Right lobe of liver (tissue), 6 donors: ENCODE data around the gene RAB10. TPM values are rescaled to one million over a fixed set of nuclear protein-coding genes. Genes with fewer than 3 reads are reported as not detected.
"Not testable (repeated sequence)": the region's sequence is repeated elsewhere in the genome, so short reads cannot be mapped to it uniquely, and the experiment has no call there.

Experiments used
- ATAC-seq, 4 donors: fragments of 200-7000 bp; cut with Tn5 transposase; one replicate each; pipeline ENCODE4 v1.9.1; 2020; ENCODE audit warnings: mild to moderate bottlenecking in 4 of 4, moderate library complexity in 4 of 4
- DNase-seq, 3 donors: peaks; one replicate each; pipeline ENCODE4 v3.0.0-alpha.2; 2020
- H3K27ac ChIP-seq, 3 donors: fragments of 200-600 bp; one replicate each; pipeline ENCODE4 v1.8.0; 2022
- H3K27me3 ChIP-seq, 2 donors: fragments of 200-600 bp; one replicate each; pipeline ENCODE4 v1.8.0; 2022
- H3K36me3 ChIP-seq, 4 donors: fragments of 200-600 bp; sonication (generic) in 1 of 4; one replicate each; pipeline versions ENCODE4 v1.5.1 to v1.8.0; 2017 to 2022; ENCODE audit warnings: control low read depth in 1 of 4
- H3K4me1 ChIP-seq, 4 donors: fragments of 200-600 bp; sonication (generic) in 1 of 4; one replicate each; pipeline versions ENCODE4 v1.5.1 to v1.8.0; 2017 to 2022; ENCODE audit warnings: control low read depth in 1 of 4
- H3K4me3 ChIP-seq, 3 donors: fragments of 200-600 bp; one replicate each; pipeline ENCODE4 v1.8.0; 2022
- H3K9me3 ChIP-seq, 4 donors: fragments of 200-600 bp; sonication (generic) in 1 of 4; one replicate each; pipeline versions ENCODE4 v1.5.1 to v1.8.0; 2017 to 2022; ENCODE audit warnings: control low read depth in 1 of 4
- CTCF ChIP-seq, 4 donors: fragments of 200-600 bp in 3 of 4; fragments of 450-650 bp in 1 of 4; IDR thresholded peaks; one replicate each; pipeline versions ENCODE4 v1.5.1 to v1.8.0; 2016 to 2022; ENCODE audit warnings: antibody characterized with exemption in 4 of 4, mild to moderate bottlenecking in 2 of 4
- POLR2A ChIP-seq: fragments of 450-650 bp; IDR thresholded peaks from one replicate; pipeline ENCODE4 v1.6.1; 2017; ENCODE audit warnings: antibody characterized with exemption, mild to moderate bottlenecking
- WGBS: methylation state at CpG from one replicate; pipeline ENCODE4 v1.1.6; 2018; ENCODE audit warnings: low coverage, low lambda C conversion rate; ENCODE audit not compliant: insufficient coverage; ENCODE audit errors: missing lambda C conversion rate; 5-methylcytosine and 5-hydroxymethylcytosine counted together
- intact Hi-C, 2 donors: fragments of 100-400 bp; cut with DNase I; formaldehyde crosslinking; loops; one replicate each; pipeline versions ENCODE4 v1.11.2 to v1.14.1; 2022
- total RNA-seq, 6 experiments: library from RNA; depleted of rRNA in 2 of 6; stranded (reverse); fragments of >200 nt in 2 of 6; fragmentation: NEBNext Ultra II Directional in 3 of 6; extraction: Animal tissue kit (Norgen Biotek cat#: 25700) in 3 of 6; gene quantifications; one replicate each; pipeline versions ENCODE4 v1.1.0 to v1.2.4, GENCODE V29; 2016 to 2023
- donor health status: DM: no; HTN: yes; CAD: no.
- donor health status: DM: no; HTN: no; CAD: no.
- donor health status: DM: no; HTN: no; CAD: no.
- donor health status: DM: no; HTN: yes; CAD: no.
- donor health status: DM: no; HTN: yes; CAD: no.

The RAB10 gene
- total RNA-seq, 6 experiments from 2014 or later = 41.6 to 95.1 (median 70.6) TPM

DNA sequence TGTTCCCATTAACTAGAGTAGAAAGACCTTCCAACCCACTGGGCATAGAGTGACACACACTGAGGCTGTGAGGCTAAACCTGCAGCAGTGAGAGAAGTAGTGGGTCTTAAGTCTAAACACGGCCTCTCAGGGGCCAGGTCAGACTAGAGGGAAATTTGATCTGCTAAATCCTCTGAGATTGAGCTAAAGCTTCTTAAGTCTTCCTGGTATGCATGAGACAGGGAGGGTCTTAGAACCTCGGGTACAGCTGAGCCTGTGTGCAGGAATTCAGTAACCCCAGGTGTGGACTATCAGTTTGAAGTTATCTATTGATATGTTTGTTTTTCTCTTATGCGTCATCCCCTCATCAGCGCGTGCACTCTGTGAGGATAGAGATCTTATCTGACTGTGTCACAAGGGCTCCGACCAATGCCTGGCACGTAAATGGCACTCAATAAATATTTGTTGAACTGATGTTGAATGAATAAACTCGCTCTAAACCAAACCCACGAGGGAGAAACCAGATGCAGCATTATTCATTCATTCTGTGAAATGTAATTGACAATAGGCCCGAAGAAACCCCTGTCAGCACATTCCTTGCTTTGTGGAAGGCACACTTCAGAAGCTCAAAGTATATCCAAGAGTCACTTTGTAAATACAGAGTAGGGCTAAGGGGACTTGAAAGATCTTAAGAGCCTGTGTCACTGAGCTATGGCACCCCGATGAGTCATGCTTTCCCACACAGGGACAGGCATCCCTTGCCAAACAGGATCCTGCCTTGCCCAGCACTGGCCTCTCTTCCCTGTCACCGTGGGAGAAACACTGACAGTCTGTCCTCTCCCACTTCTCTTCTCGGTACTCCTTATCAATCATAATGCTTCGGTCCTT lies 21.7 kb upstream of the RAB10 start:
- WGBS = 25% methylated on average over 13 of the region's 14 CpGs
- peak overlapping the region in 2 of 3 donors; percentile 39 to 41 for H3K27ac ChIP-seq
- intact Hi-C loops = no loop called here
- ATAC-seq (peak; percentile 80 to 83 (median 82)), DNase-seq (peak; percentile 73 to 77 (median 74))
- TF ChIP-seq CTCF (IDR thresholded peaks at IDR 0.05) (no peak), POLR2A (no peak)
- H3K4me3 ChIP-seq = no peak overlapping the region
- H3K36me3 ChIP-seq = no peaks in the 10 kb centered on the region
- H3K9me3 ChIP-seq = no peaks in the 10 kb centered on the region
- no peaks in the 10 kb centered on the region for H3K27me3 ChIP-seq
- peaks cover 0 to 22% (median 4%) of the 10 kb centered on the region in 4 donors for H3K4me1 ChIP-seq

- intact Hi-C loops = no loop called here
- H3K27me3 ChIP-seq = no peaks in the 10 kb centered on the region
- H3K4me3 ChIP-seq = no peak overlapping the region
- ATAC-seq = no peak
- no peaks in the 10 kb centered on the region for H3K9me3 ChIP-seq
- WGBS = 86% methylated on average over 1 of the region's 1 CpG
- H3K27ac ChIP-seq = no peak overlapping the region
- TF ChIP-seq CTCF (IDR thresholded peaks at IDR 0.05) (no peak), POLR2A (no peak)
- H3K36me3 ChIP-seq = no peaks in the 10 kb centered on the region
- peaks cover 0 to 33% (median 4%) of the 10 kb centered on the region in 4 donors for H3K4me1 ChIP-seq
- no peak for DNase-seq
Measured at GRCh38 chr2:26013668-26014067, 20.2 kb upstream of the RAB10 start.

DNA sequence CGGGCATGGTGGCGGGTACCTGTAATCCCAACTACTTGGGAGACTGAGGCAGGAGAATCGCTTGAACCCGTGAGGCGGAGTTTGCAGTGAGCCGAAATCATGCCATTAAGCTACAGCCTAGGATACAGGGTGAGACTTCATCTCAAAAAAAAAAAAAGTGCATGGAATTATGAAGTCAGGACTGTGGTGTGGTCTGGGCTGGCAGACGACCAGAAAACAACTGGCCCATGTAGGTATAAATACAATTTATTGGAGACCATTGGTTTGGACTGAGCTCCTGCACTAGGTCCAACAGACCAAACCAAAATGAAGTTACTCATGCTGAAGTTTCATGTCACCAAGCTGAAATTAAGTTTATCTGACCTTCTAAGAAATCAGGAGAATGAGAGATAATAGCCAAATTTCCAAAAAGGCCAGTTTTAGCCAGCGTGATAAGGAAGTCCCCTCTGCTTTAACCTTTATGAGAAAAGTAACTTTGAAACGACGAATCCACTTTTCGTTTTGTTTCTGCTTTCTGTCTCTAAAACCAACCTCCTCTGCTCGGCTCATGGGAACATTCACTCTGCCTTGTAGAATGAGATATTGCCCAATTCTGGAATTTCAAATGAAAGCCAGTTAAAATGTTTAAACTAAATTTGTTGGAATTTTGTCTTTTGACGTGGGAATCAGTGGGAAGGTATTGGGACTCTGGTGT lies 17.7 kb upstream of the RAB10 start:
- Histone ChIP-seq H3K27me3 (no peaks in the 10 kb centered on the region), H3K36me3 (no peaks in the 10 kb centered on the region), H3K27ac (no peak overlapping the region), H3K4me1 (peaks cover 0 to 34% (median 4%) of the 10 kb centered on the region in 4 donors), H3K4me3 (no peak overlapping the region), H3K9me3 (no peaks in the 10 kb centered on the region)
- ATAC-seq (no peak), DNase-seq (no peak)
- WGBS = 66% methylated on average over 12 of the region's 13 CpGs
- TF ChIP-seq POLR2A (no peak), CTCF (IDR thresholded peaks at IDR 0.05) (no peak)
- intact Hi-C loops = no loop called here

- intact Hi-C loops, DNase-seq: not testable (repeated sequence)
- WGBS = 76% methylated on average over 3 of the region's 4 CpGs
Measured at GRCh38 chr2:26016706-26017045, 17.2 kb upstream of the RAB10 start.

More at GRCh38 chr2:26016706-26017045, 17.2 kb upstream of the RAB10 start:
- ATAC-seq, H3K27me3 ChIP-seq, H3K27ac ChIP-seq, H3K4me3 ChIP-seq, H3K36me3 ChIP-seq, H3K9me3 ChIP-seq: not testable (repeated sequence)
- H3K4me1 ChIP-seq = peaks cover 0 to 29% (median 4%) of the 10 kb centered on the region in 4 donors
